NB4 (cell line): ENCODE results near the gene TMTC2.

Experiments
- CTCF ChIP-seq: IDR thresholded peaks from one replicate; pipeline ENCODE4 v1.5.1; 2012; ENCODE audit warnings: low read depth, low read length
- POLR2A ChIP-seq: IDR thresholded peaks from 2 replicates; pipeline ENCODE4 v1.6.1; 2011; ENCODE audit warnings: mild to moderate bottlenecking; ENCODE audit not compliant: insufficient read length; ENCODE audit errors: extremely low read depth

- TF ChIP-seq CTCF (no peak), POLR2A (no peak)
These were observed 396.1 kb downstream of the TMTC2 start for GRCh38 chr12:83082690-83083276.
